HepG2 (cell line): ENCODE results near the gene GUCY2F. TPM values are rescaled to one million over a fixed set of nuclear protein-coding genes. Genes with fewer than 3 reads are reported as not detected.

Experiments used
- ATAC-seq: fragments of 200-7000 bp; cut with Tn5 transposase; 3 replicates; pipeline ENCODE4 v1.9.1; 2020; ENCODE audit warnings: mild to moderate bottlenecking, moderate library complexity
- BruUV-seq: library from RNA; stranded (reverse); fragments of 400-500 nt; replicated peaks from 2 replicates; lab custom pipeline; 2021; lab: Mats Ljungman, UMichigan
- CTCF ChIA-PET: fragments of 300-600 bp; formaldehyde crosslinking; extraction: SDS; loops from one replicate; lab custom pipeline; 2021; ENCODE audit warnings: low total read pairs, inconsistent platforms, low intra/inter-chr PET ratio; lab: Yijun Ruan, JAX
- POLR2A ChIA-PET: fragments of 350-600 bp; sonication (Branson Sonifier 250); formaldehyde crosslinking; loops from one replicate; lab custom pipeline; 2020; ENCODE audit warnings: antibody characterized with exemption, inconsistent platforms; lab: Yijun Ruan, JAX
- DNase-seq: peaks from one replicate; pipeline ENCODE4 v3.0.0-alpha.2; 2015; ENCODE audit warnings: low spot score
- FAIRE-seq: peaks from 3 replicates; lab custom pipeline; 2011; peaks lifted over from hg19 to GRCh38; lab: Jason Lieb, UNC
- H2AFZ ChIP-seq: one replicate; pipeline ENCODE4 v1.6.1; 2011; ENCODE audit warnings: low read length, inconsistent platforms
- H3K27ac ChIP-seq: fragments of 300-600 bp; 3 replicates; pipeline ENCODE4 v1.8.0; 2011; ENCODE audit warnings: mixed run types, mild to moderate bottlenecking, mixed read lengths, low read length, inconsistent platforms; ENCODE audit not compliant: insufficient read depth; ENCODE audit errors: extremely low read length
- H3K27me3 ChIP-seq, 2 experiments: fragments of 200-600 bp in 1 of 2; 2 replicates in 1 of 2; 3 replicates in 1 of 2; pipeline versions ENCODE4 v1.6.0 to v1.8.0; 2011; ENCODE audit warnings: low read length in 2 of 2, mild to moderate bottlenecking in 2 of 2, moderate library complexity in 2 of 2, inconsistent platforms in 1 of 2; ENCODE audit not compliant: insufficient read depth in 2 of 2, control insufficient read depth in 1 of 2
- H3K36me3 ChIP-seq, 2 experiments: fragments of 200-600 bp in 1 of 2; replicated peaks in 1 of 2; 2 replicates in 1 of 2; 3 replicates in 1 of 2; pipeline versions ENCODE4 v1.5.1 to v1.8.0; 2011; ENCODE audit warnings: low read length in 2 of 2, inconsistent platforms in 1 of 2; ENCODE audit not compliant: insufficient read depth in 2 of 2, control insufficient read depth in 1 of 2
- H3K4me1 ChIP-seq: 2 replicates; pipeline ENCODE4 v1.5.1; 2012; ENCODE audit warnings: low read length, inconsistent platforms; ENCODE audit not compliant: insufficient read depth
- H3K4me2 ChIP-seq: 2 replicates; pipeline ENCODE4 v1.6.0; 2011; ENCODE audit warnings: low read depth, low read length, inconsistent platforms
- H3K4me3 ChIP-seq, 3 experiments: fragments of 200-600 bp in 1 of 3; sonication (generic), shearing (Covaris generic) in 1 of 3; replicated peaks in 1 of 3; 2 replicates each; pipeline ENCODE4 v1.5.1; 2011 to 2016; ENCODE audit warnings: low read length in 3 of 3, inconsistent platforms in 2 of 3, low read depth in 2 of 3, mild to moderate bottlenecking in 2 of 3, control low read depth in 1 of 3, mixed read lengths in 1 of 3; ENCODE audit not compliant: insufficient read depth in 1 of 3
- H3K79me2 ChIP-seq: one replicate; pipeline ENCODE4 v1.6.1; 2011; ENCODE audit warnings: low read length, inconsistent platforms; ENCODE audit not compliant: insufficient read depth
- H3K9ac ChIP-seq: 2 replicates; pipeline ENCODE4 v1.6.0; 2011; ENCODE audit warnings: mild to moderate bottlenecking, low read depth, low read length, inconsistent platforms; ENCODE audit not compliant: insufficient read depth
- H3K9me3 ChIP-seq: 2 replicates; pipeline ENCODE4 v1.5.1; 2012; ENCODE audit warnings: mild to moderate bottlenecking, low read length
- H4K20me1 ChIP-seq: 2 replicates; pipeline ENCODE4 v1.6.0; 2011; ENCODE audit warnings: inconsistent platforms, mild to moderate bottlenecking, low read length, moderate library complexity; ENCODE audit not compliant: insufficient read depth
- ATF4 ChIP-seq, 2 experiments: fragments of 450-650 bp in 1 of 2; sonication (generic) in 1 of 2; formaldehyde crosslinking; IDR thresholded peaks; 2 replicates each; pipeline versions ENCODE4 v1.5.0 to v1.8.0; 2020 to 2022; ENCODE audit warnings: mild to moderate bottlenecking in 1 of 2, missing genetic modification reagents in 1 of 2
- BORCS8-MEF2B ChIP-seq: sonication (generic); formaldehyde crosslinking; IDR thresholded peaks from 2 replicates; pipeline ENCODE4 v1.8.0; 2022; ENCODE audit warnings: mild to moderate bottlenecking, missing genetic modification reagents
- CBX5 ChIP-seq: sonication (generic); formaldehyde crosslinking; IDR thresholded peaks from 2 replicates; pipeline ENCODE4 v1.4.0; 2020; ENCODE audit warnings: missing genetic modification reagents, borderline replicate concordance
- CCDC6 ChIP-seq: sonication (generic); formaldehyde crosslinking; IDR thresholded peaks from 2 replicates; pipeline ENCODE4 v1.8.1; 2022; ENCODE audit warnings: mild to moderate bottlenecking, missing genetic modification reagents, moderate library complexity
- MLXIP ChIP-seq: sonication (generic); formaldehyde crosslinking; IDR thresholded peaks from 2 replicates; pipeline ENCODE4 v1.9.0; 2021; ENCODE audit warnings: missing genetic modification reagents, borderline replicate concordance
- MXD4 ChIP-seq: IDR thresholded peaks from 2 replicates; pipeline ENCODE4 v1.6.1; 2016; ENCODE audit warnings: mild to moderate bottlenecking, missing biosample characterization, missing genetic modification reagents
- NFYB ChIP-seq: sonication (generic); formaldehyde crosslinking; IDR thresholded peaks from 2 replicates; pipeline ENCODE4 v1.4.0; 2020; ENCODE audit warnings: missing genetic modification reagents
- PRMT3 ChIP-seq: sonication (generic); formaldehyde crosslinking; IDR thresholded peaks from 2 replicates; pipeline ENCODE4 v1.8.1; 2022; ENCODE audit warnings: low read depth, mild to moderate bottlenecking, moderate library complexity, missing genetic modification reagents, borderline replicate concordance
- U2AF2 ChIP-seq: fragments of 200-400 bp; formaldehyde crosslinking; IDR thresholded peaks from 2 replicates; pipeline ENCODE4 v1.6.1; 2017; ENCODE audit warnings: low read depth, mild to moderate bottlenecking, low read length
- XBP1 ChIP-seq: sonication (generic); formaldehyde crosslinking; IDR thresholded peaks from 2 replicates; pipeline ENCODE4 v1.5.0; 2020; ENCODE audit warnings: missing genetic modification reagents
- ZNF20 ChIP-seq: sonication (generic); formaldehyde crosslinking; IDR thresholded peaks from 2 replicates; pipeline ENCODE4 v1.4.0; 2020; ENCODE audit warnings: mild to moderate bottlenecking, moderate library complexity, missing genetic modification reagents
- ZNF547 ChIP-seq: sonication (generic); formaldehyde crosslinking; IDR thresholded peaks from 2 replicates; pipeline ENCODE4 v1.5.1; 2020; ENCODE audit warnings: mild to moderate bottlenecking, missing genetic modification reagents
- ZNF577 ChIP-seq: sonication (generic); formaldehyde crosslinking; IDR thresholded peaks from 2 replicates; pipeline ENCODE4 v1.4.0; 2020; ENCODE audit warnings: mild to moderate bottlenecking, low read depth, missing genetic modification reagents, borderline replicate concordance
- ZNF740 ChIP-seq: sonication (generic); formaldehyde crosslinking; IDR thresholded peaks from 2 replicates; pipeline ENCODE4 v1.4.0; 2020; ENCODE audit warnings: missing genetic modification reagents
- ZNF749 ChIP-seq: sonication (generic); formaldehyde crosslinking; IDR thresholded peaks from 2 replicates; pipeline ENCODE4 v1.8.0; 2022; ENCODE audit warnings: mild to moderate bottlenecking, missing genetic modification reagents, moderate library complexity, borderline replicate concordance
- ZNF883 ChIP-seq: sonication (generic); formaldehyde crosslinking; IDR thresholded peaks from 2 replicates; pipeline ENCODE4 v1.5.1; 2020; ENCODE audit warnings: mild to moderate bottlenecking, missing genetic modification reagents; ENCODE audit errors: not compliant biosample characterization
- WGBS: methylation state at CpG from one replicate; pipeline ENCODE4 v1.1.6; 2017; ENCODE audit warnings: low lambda C conversion rate; 5-methylcytosine and 5-hydroxymethylcytosine counted together
- in situ Hi-C: cut with HindIII; loops from 2 replicates; pipeline ENCODE4 v1.10.0; 2017; ENCODE audit warnings: low pct_unique_long_range_greater_than_20kb; ENCODE audit not compliant: extremely low pct_ligation_motif_present
- intact Hi-C: fragments of 100-400 bp; cut with micrococcal nuclease; formaldehyde crosslinking; loops from one replicate; pipeline ENCODE4 v1.10.0; 2022; ENCODE audit not compliant: unreplicated experiment
- polyA plus RNA-seq, 8 experiments: library from polyadenylated mRNA; depleted of rRNA in 3 of 8; stranded (reverse) in 7 of 8; unstranded in 1 of 8; fragments of >200 nt; fragmentation: Illumina TruSeq in 4 of 8; extraction: Trizol in 4 of 8; gene quantifications; 2 replicates each; pipeline versions ENCODE4 v1.2.1 to v1.2.3, GENCODE V29; 2011 to 2016; ENCODE audit warnings: low read depth in 4 of 8, missing spikeins in 1 of 8, mixed read lengths in 1 of 8; ENCODE audit not compliant: insufficient read depth in 1 of 8
- total RNA-seq, 5 experiments: library from RNA; depleted of rRNA; stranded (reverse); fragments of >200 nt; fragmentation: Illumina TruSeq; extraction: Trizol; gene quantifications; 2 replicates each; pipeline ENCODE4 v1.2.3, GENCODE V29; 2016; ENCODE audit warnings: low read depth in 1 of 5

The GUCY2F gene
- total and polyA plus RNA-seq, 2 of the 13 experiments (the other 11 are each of a cell fraction or from before 2014, with no cell fraction given): 0.03 TPM; not detected in 1

GRCh38 chrX:109343671-109344070, 138.2 kb downstream of the GUCY2F start:
- 7% methylated on average over 2 of the region's 2 CpGs for WGBS
- BruUV-seq: no TSS peak
- no peak overlapping the region for H3K4me3 ChIP-seq
- no peaks in the 10 kb centered on the region for H3K27me3 ChIP-seq
- no peaks in the 10 kb centered on the region for H4K20me1 ChIP-seq
- H3K79me2 ChIP-seq: no peaks in the 10 kb centered on the region
- no peak overlapping the region for H3K9ac ChIP-seq
- no peak for DNase-seq
- H3K27ac ChIP-seq: no peak overlapping the region
- no peak for ATAC-seq
- FAIRE-seq: no peak
- no peak overlapping the region for H2AFZ ChIP-seq
- no peak overlapping the region for H3K4me2 ChIP-seq
- H3K4me1 ChIP-seq: no peaks in the 10 kb centered on the region
- intact Hi-C loops: no loop called here
- H3K36me3 ChIP-seq: no peaks in the 10 kb centered on the region
- in situ Hi-C loops: no loop called here
- H3K9me3 ChIP-seq: no peaks in the 10 kb centered on the region
- TF ChIP-seq NFYB (no peak), BORCS8-MEF2B (CRISPR knock-in tag) (no peak), ZNF20 (CRISPR knock-in tag) (no peak), CBX5 (no peak), ZNF749 (CRISPR knock-in tag) (no peak), ZNF883 (CRISPR knock-in tag) (no peak), PRMT3 (CRISPR knock-in tag) (no peak), ZNF577 (CRISPR knock-in tag) (no peak), ATF4 (CRISPR knock-in tag; IDR thresholded peaks at IDR 0.05) (no peak), U2AF2 (no peak), XBP1 (CRISPR knock-in tag) (no peak), MXD4 (CRISPR knock-in tag) (no peak), CCDC6 (no peak), ZNF547 (CRISPR knock-in tag) (no peak), MLXIP (no peak), ZNF740 (no peak)
- CTCF ChIA-PET: no interaction called here
- POLR2A ChIA-PET: no interaction called here
